IPS-20b (cell line): Measurements from ENCODE around the gene FOXA3.

Experiments
- H3K27ac ChIP-seq: one replicate; pipeline ENCODE4 v1.5.1; 2013; ENCODE audit warnings: low read length
- H3K27me3 ChIP-seq: 2 replicates; pipeline ENCODE4 v1.6.1; 2013; ENCODE audit warnings: mild to moderate bottlenecking, low read length, inconsistent platforms; ENCODE audit not compliant: insufficient read depth
- H3K36me3 ChIP-seq: 2 replicates; pipeline ENCODE4 v1.6.1; 2013; ENCODE audit warnings: low read depth, mild to moderate bottlenecking, inconsistent platforms, low read length, moderate library complexity; ENCODE audit not compliant: insufficient read depth
- H3K4me1 ChIP-seq: 2 replicates; pipeline ENCODE4 v1.6.1; 2013; ENCODE audit warnings: mild to moderate bottlenecking, control low read depth, inconsistent platforms, low read length, moderate library complexity; ENCODE audit not compliant: insufficient read depth
- H3K4me3 ChIP-seq: 2 replicates; pipeline ENCODE4 v1.5.1; 2013; ENCODE audit warnings: mild to moderate bottlenecking, low read length, inconsistent platforms
- H3K9ac ChIP-seq: 2 replicates; pipeline ENCODE4 v1.6.1; 2013; ENCODE audit warnings: low read depth, mild to moderate bottlenecking, inconsistent platforms, low read length, moderate library complexity
- H3K9me3 ChIP-seq: 2 replicates; pipeline ENCODE4 v1.6.1; 2013; ENCODE audit warnings: mild to moderate bottlenecking, low read depth, low read length, inconsistent platforms; ENCODE audit not compliant: insufficient read depth

The FOXA3 gene

DNA sequence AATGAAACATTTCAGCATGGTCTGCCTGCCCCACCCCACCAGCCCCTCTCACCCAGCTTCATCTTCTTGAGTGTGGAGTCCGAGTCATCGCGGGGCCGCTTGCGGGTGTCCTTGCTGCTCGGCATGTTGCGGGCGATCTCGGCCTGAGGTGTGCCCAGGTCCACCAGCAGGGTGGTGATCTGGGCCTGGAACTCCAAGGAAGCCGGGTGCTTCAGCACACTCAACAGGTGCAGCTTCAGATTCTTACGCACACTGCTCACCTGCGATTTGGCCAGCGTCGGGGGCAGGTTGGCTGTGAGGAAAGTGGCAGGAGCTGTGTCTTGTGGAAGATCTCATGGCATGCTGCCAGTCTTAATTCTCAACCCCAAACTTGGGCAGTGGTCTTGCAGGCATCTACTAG lies 21.9 kb upstream of the FOXA3 start:
- H3K36me3 ChIP-seq = peaks cover 98% of the 10 kb centered on the region
- H3K4me3 ChIP-seq = no peak overlapping the region
- no peak overlapping the region for H3K9ac ChIP-seq
- H3K27ac ChIP-seq = no peak overlapping the region
- H3K27me3 ChIP-seq = no peaks in the 10 kb centered on the region
- H3K9me3 ChIP-seq = no peaks in the 10 kb centered on the region
- no peaks in the 10 kb centered on the region for H3K4me1 ChIP-seq

DNA sequence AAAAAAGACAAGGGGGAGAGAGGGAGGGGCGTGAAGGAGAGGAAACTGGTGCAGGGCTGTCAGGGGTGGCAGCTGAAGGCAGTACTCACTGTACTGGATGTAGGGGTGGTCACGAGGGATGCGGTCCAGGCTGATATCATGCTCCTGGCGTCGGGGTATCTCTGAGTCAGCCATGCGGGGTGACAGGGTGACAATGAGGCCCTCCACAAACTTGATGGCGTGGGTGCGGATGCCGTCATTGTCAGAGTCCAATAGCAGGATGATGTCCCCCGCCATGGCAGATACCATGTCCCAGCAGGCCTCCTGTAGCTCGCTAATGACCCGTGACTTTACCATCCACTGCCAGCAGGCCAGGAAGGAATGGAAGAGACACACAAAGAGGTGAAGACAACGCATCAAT lies 16.5 kb upstream of the FOXA3 start:
- no peak overlapping the region for H3K9ac ChIP-seq
- H3K27me3 ChIP-seq = no peaks in the 10 kb centered on the region
- no peak overlapping the region for H3K4me3 ChIP-seq
- H3K27ac ChIP-seq = no peak overlapping the region
- no peaks in the 10 kb centered on the region for H3K4me1 ChIP-seq
- H3K36me3 ChIP-seq = peaks cover 98% of the 10 kb centered on the region
- no peaks in the 10 kb centered on the region for H3K9me3 ChIP-seq

DNA sequence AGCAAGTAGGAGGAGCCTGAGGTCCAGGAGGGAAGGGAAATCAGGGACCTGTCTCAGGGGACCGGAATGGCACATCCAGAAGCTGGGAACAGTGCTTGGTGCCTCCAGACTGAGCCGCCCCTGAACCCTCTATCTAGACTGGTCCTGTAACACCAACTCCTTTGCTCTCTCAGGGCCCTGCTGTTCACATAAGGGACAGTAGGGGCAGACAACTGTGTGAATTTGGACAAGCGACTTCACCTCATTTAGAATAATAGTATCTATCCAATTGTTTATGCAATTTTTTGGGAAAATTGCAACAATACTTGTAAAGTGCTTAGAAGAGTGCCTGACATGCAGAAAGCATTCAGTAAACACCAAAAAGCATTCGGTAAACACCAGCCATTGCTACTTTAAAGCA lies 15.2 kb upstream of the FOXA3 start:
- H3K4me3 ChIP-seq = no peak overlapping the region
- H3K4me1 ChIP-seq = no peaks in the 10 kb centered on the region
- peaks cover 99% of the 10 kb centered on the region for H3K36me3 ChIP-seq
- H3K27me3 ChIP-seq = no peaks in the 10 kb centered on the region
- H3K9ac ChIP-seq = no peak overlapping the region
- H3K9me3 ChIP-seq = no peaks in the 10 kb centered on the region
- no peak overlapping the region for H3K27ac ChIP-seq

DNA sequence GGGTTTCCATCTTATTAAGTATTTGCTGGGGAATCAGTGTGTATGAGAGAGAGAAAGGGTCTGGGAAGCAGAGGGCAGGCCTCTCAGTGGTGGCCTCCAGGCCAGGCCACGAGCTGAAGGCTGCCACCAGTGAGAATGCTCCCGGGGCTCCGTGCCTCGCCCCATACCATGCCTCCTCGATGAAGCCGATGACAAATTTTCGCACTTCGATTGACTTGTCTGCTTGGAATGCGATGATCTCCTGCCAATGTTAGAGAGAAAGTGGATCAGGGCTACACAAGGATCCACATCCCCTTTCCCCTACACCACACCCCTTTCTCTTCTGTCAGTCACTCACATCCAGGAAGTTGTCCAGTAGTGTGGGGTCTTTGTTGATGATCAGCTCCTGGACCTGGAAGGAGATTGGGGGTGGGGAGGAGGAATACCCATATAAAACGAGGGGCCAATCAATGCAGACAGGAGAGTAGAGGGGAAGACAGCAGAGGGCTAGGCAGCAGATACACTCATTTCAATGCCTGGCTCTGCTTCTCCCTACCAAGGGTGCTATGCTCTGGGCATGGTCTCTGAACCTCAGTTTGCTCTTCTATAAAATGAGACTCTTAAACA lies 11.9 kb upstream of the FOXA3 start:
- no peak overlapping the region for H3K9ac ChIP-seq
- no peaks in the 10 kb centered on the region for H3K27me3 ChIP-seq
- H3K9me3 ChIP-seq = no peaks in the 10 kb centered on the region
- H3K36me3 ChIP-seq = peaks cover 78% of the 10 kb centered on the region
- H3K27ac ChIP-seq = no peak overlapping the region
- no peak overlapping the region for H3K4me3 ChIP-seq
- no peaks in the 10 kb centered on the region for H3K4me1 ChIP-seq

DNA sequence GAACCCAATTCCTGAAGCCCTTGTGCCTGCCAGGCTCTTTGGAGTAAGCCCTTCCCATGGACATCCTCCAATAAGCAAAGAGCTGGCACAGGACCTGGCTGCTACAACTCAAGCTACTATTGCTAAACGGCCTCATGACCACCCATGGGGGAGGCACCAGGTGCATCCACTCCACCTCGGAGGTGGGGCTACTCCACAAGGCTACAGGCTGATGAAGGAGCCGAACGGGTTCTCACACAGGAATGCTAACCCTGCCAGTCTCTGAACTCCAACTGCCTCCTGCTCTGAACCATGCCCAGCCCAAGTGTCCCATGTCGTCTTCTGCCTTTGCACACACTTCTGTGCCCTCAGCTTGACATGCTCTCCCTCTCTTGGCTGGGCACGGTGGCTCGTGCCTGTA lies 11.1 kb upstream of the FOXA3 start:
- H3K36me3 ChIP-seq = peaks cover 73% of the 10 kb centered on the region
- H3K27ac ChIP-seq = no peak overlapping the region

DNA sequence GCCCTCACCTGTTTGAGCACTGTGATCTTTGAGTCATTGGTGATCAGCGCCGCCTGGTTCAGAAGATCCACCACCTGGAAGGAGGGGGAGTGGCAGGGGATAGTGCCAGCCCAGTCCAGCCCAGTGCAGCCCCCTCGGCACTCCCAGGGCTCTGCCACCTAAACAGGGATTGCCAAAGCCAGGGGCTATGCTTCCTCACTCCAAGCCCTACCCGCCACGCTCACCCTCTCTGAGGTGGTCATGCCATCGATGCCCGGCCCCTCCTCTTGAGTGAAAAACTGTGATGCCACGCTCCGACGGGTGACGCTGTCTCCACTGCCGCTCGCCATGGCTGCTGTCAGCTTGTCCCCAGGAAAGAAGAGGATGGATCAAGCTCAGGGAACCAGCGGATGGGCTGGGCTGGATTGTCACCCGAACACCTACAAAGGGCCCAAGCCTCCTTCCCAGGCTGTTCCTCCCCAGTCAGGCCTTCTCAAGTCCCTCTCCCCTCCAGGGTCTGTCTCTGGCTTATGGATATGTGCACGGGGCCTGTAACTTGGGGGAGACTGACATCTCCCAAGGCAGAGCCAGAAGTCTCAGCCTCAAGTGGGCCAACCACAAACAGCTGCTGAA lies 9.9 kb upstream of the FOXA3 start:
- no peak overlapping the region for H3K27ac ChIP-seq
- H3K9ac ChIP-seq = no peak overlapping the region
- H3K27me3 ChIP-seq = no peaks in the 10 kb centered on the region
- H3K9me3 ChIP-seq = no peaks in the 10 kb centered on the region
- no peak overlapping the region for H3K4me3 ChIP-seq
- peaks cover 73% of the 10 kb centered on the region for H3K36me3 ChIP-seq
- H3K4me1 ChIP-seq = no peaks in the 10 kb centered on the region

More for the DNA sequence above, 11.1 kb upstream of the FOXA3 start:
- no peak overlapping the region for H3K4me3 ChIP-seq
- no peaks in the 10 kb centered on the region for H3K4me1 ChIP-seq
- no peak overlapping the region for H3K9ac ChIP-seq
- H3K9me3 ChIP-seq = no peaks in the 10 kb centered on the region
- no peaks in the 10 kb centered on the region for H3K27me3 ChIP-seq

DNA sequence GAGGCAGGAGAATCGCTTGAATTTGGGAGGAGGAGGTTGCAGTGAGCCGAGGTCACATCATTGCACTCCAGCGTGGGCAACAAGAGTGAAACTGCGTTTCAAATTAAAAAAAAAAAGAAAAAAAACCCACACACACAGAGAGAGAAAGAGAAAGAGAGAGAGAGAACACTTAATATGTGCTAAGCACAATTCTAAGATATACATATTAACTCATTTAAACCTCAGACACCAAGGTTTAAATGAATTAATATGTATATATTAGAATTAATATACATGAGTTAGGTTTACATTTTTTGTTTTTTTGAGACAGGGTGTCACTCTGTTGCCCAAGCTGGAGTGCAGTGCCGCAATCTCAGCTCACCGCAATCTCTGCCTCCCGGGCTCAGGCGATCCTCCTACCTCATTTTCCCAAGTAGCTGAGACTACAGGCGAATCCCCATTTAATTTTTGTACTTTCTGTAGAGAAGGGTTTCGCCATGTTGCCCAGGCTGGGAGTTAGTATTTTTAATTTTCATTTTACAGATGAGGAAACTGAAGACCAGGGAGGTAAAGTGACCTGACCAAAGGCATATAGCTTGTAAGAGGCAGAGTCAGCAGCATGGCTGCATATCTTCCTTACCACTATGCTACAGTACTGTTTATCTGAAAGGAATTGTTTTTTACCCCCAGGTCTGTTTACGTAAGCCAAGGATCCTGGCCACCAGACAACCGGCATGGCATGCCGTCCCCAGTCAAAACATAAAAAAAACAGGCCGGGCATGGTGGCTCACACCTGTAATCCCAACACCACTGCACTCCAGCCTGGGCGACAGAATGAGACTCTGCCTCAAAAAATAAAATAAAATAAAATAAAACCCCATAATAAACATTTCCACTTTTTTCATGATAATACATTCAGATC lies 3.5 kb upstream of the FOXA3 start:
- Histone ChIP-seq H3K9me3 (no peaks in the 10 kb centered on the region), H3K27ac (no peak overlapping the region), H3K27me3 (peaks cover 22% of the 10 kb centered on the region), H3K4me3 (no peak overlapping the region), H3K4me1 (peaks cover 5% of the 10 kb centered on the region; the same call in 1 of the 2 replicates), H3K9ac (no peak overlapping the region), H3K36me3 (peaks cover 34% of the 10 kb centered on the region)

DNA sequence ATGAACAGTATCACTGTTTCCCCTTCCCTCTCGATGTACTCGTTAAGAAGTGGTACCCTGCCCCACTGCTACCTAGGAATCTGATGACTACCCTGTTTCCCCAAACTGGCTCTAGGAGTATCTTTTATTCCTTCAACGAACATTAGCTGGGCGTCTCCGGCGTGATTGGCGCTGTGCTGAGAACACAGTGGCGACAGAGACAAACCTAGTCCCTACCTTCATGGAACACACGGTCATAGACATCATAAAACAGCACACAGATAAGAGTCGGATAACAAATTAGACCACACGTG lies 1.9 kb upstream of the FOXA3 start:
- Histone ChIP-seq H3K36me3 (peaks cover 34% of the 10 kb centered on the region), H3K27ac (peak overlapping the region; percentile 60), H3K9ac (peak overlapping the region; percentile 88), H3K27me3 (peaks cover 22% of the 10 kb centered on the region), H3K4me1 (peaks cover 9% of the 10 kb centered on the region), H3K9me3 (no peaks in the 10 kb centered on the region), H3K4me3 (peak overlapping the region; percentile 83)

DNA sequence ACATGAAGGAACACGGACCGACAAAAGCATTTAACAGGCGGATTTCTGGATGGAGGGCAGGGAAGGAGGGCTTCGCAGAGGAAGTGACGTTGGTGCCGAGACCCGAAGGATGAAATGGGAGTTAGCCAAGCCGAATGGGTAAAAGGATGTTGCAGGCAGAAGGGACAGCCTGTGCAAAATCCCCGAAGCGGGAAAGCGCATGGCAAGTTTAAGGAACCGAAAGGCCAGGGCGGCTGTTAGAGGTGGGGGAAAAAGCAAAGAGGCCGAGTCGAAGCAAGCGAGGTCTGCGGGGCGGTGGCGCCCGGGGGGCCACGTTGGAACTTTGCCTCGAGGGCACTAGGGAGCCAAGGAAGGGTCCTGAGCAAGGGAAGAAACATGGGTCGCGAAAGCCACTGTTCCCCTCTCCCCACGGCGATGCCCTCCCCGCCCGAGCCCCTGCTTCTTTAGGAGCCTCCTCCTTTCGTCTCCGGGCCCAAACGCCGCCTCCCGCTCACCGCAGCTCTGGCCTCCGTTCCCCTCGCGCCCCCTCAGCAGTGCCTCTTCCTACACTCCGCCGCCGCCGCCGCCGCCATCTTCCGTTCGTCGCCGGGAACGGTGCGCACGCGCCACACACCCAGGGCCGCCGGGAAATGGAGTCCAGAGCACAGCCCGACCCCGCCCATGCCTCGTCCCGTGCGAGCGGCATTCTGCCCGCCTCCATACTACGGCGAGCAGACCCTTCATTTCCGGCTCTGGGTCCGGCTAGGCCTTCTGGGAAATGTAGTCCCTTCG lies 1.4 kb upstream of the FOXA3 start, which contains the start of gene SYMPK:
Gene SYMPK (minus strand): TSS at position 584 of the 771 bp plus-strand sequence. CDS start 8,652 bp downstream, outside the sequence.
- peak within 1 kb of the TSS; percentile 88 for H3K9ac ChIP-seq
- H3K4me1 ChIP-seq = peaks cover 9% of the 10 kb centered on the region
- H3K9me3 ChIP-seq = no peaks in the 10 kb centered on the region
- peak within 1 kb of the TSS; percentile 60 for H3K27ac ChIP-seq
- H3K4me3 ChIP-seq = peak within 1 kb of the TSS; percentile 86
- peaks cover 34% of the 10 kb centered on the region for H3K36me3 ChIP-seq
- H3K27me3 ChIP-seq = peaks cover 22% of the 10 kb centered on the region

DNA sequence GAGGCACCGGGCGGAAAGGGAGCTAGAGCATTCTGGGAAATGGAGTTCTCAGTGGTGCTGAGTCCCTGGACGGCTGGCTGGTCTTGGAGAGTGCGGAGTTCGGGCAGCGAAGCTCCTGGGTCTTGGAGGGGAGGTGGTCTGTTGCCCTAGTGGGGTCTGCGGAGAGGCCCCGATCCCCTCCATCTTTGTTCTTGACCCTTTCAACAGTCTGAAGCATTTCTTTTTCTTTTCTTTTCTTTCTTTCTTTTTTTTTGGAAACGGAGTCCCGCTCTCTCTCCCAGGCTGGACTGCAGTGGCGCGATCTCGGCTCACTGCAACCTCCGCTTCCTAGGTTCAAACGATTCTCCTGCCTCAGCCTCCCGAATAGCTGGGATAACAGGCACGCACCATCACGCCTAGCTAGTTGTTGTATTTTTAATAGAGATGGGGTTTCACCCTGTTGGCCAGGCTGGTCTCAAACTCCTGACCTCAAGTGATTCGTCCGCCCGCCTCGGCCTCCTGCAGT lies 739 bp upstream of the FOXA3 start:
- Histone ChIP-seq H3K9ac (peak overlapping the region; percentile 71; the same call in 1 of the 2 replicates), H3K27ac (no peak overlapping the region), H3K4me1 (peaks cover 9% of the 10 kb centered on the region), H3K27me3 (peaks cover 22% of the 10 kb centered on the region), H3K9me3 (no peaks in the 10 kb centered on the region), H3K4me3 (peak overlapping the region; percentile 86), H3K36me3 (peaks cover 27% of the 10 kb centered on the region)

DNA sequence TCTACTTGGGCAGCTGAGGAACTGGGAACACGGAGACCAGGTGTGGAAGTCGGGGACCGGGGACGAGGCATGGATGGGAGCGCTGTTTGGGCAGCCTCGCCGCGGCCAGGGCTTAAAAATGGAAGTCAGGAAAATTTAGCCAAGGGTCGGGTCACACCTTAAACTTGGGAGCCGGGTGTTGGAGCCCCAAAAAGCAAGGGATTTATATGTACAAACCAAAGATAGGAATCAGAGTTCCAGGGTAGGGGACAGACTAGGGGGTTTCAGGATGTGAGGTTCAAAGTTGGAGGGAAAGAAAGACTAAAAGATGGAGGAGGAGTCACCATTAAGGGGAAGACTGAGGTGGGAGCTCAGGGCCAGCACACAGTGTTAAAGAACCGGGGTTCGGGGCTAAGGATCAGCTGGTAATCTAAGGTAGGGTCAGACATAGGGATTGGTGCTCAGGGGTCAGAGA lies 530 bp downstream of the FOXA3 start:
- H3K4me1 ChIP-seq = peaks cover 9% of the 10 kb centered on the region
- H3K27me3 ChIP-seq = peaks cover 22% of the 10 kb centered on the region
- H3K4me3 ChIP-seq = peak overlapping the region; percentile 86
- H3K9me3 ChIP-seq = no peaks in the 10 kb centered on the region
- H3K36me3 ChIP-seq = peaks cover 15% of the 10 kb centered on the region
- H3K9ac ChIP-seq = peak overlapping the region; percentile 83; the same call in 1 of the 2 replicates
- no peak overlapping the region for H3K27ac ChIP-seq
